Measurements from ENCODE around the gene EDN2. TPM values are rescaled to one million over a fixed set of nuclear protein-coding genes. Genes with fewer than 3 reads are reported as not detected.

EDN2 gene
- total and polyA plus RNA-seq, 2 donors (not counting 1 experiment from before 2014, with no cell fraction given) = not detected

- WGBS (ENCODE audit: insufficient coverage) = 95% methylated on average over 12 of the region's 17 CpGs
- H3K4me3 Mint-ChIP-seq = no peak overlapping the region
Measured at GRCh38 chr1:41494351-41495209, 10.1 kb upstream of the EDN2 start.

More at GRCh38 chr1:41494351-41495209, 10.1 kb upstream of the EDN2 start:
- ChIA-PET POLR2A (no interaction called here), CTCF (no interaction called here)
- H3K4me2 ChIP-seq (replicated peaks; ENCODE audit: low read depth, low read length, poor library complexity, severe bottlenecking) = no peak overlapping the region
- ATAC-seq (ENCODE audit: low read depth) = no peak
- no peak overlapping the region for H3K4me3 ChIP-seq (ENCODE audit: control extremely low read depth in 1 of 5, extremely low read depth in 1 of 5, insufficient read depth in 1 of 5, low read depth in 2 of 5, low read length in 4 of 5)
- peaks cover 0 to 16% (median 4%) of the 10 kb centered on the region in 4 experiments for H3K27me3 ChIP-seq (replicated peaks in 1 of 4; ENCODE audit: control extremely low read depth in 1 of 4, control insufficient read depth in 3 of 4, insufficient read depth in 4 of 4, low read length in 3 of 4)
- no peaks in the 10 kb centered on the region for H3K79me2 ChIP-seq (ENCODE audit: control insufficient read depth, insufficient read depth, low read length)
- no peak for DNase-seq
- H3K27ac ChIP-seq (ENCODE audit: low read length in 2 of 2) = no peak overlapping the region
- H3K36me3 ChIP-seq (replicated peaks in 1 of 2; ENCODE audit: control extremely low read depth in 1 of 2, control insufficient read depth in 1 of 2, extremely low read depth in 1 of 2, insufficient read depth in 2 of 2, low read length in 1 of 2) = no peaks in the 10 kb centered on the region
- H3K4me1 Mint-ChIP-seq = peaks cover 9% of the 10 kb centered on the region
- no peak overlapping the region for H3K27ac Mint-ChIP-seq
- intact Hi-C loops (cut with micrococcal nuclease) = no loop called here
- TF ChIP-seq CTCF (IDR thresholded peaks at IDR 0.05) (no peak), EZH2 (IDR thresholded peaks at IDR 0.05; ENCODE audit: borderline replicate concordance, insufficient read depth, low read depth, low read length, poor library complexity, severe bottlenecking) (no peak)
- H2AFZ ChIP-seq (ENCODE audit: insufficient read depth, low read depth, low read length, poor library complexity, severe bottlenecking) = no peak overlapping the region
- peaks cover 35% of the 10 kb centered on the region for H3K27me3 Mint-ChIP-seq
- no peaks in the 10 kb centered on the region for H3K9me3 Mint-ChIP-seq (ENCODE audit: insufficient read depth)
- no peaks in the 10 kb centered on the region for H3K9me3 ChIP-seq (ENCODE audit: control extremely low read depth in 1 of 3, control insufficient read depth in 2 of 3, insufficient read depth in 1 of 3, low read length in 2 of 3)
- H3K4me1 ChIP-seq (ENCODE audit: control insufficient read depth in 2 of 2, insufficient read depth in 2 of 2, low read length in 2 of 2) = peaks cover 5 to 8% of the 10 kb centered on the region in 2 donors
- no peak overlapping the region for H3K9ac ChIP-seq (ENCODE audit: low read length)
- H4K20me1 ChIP-seq (ENCODE audit: control insufficient read depth, insufficient read depth, low read length, poor library complexity, severe bottlenecking) = no peaks in the 10 kb centered on the region

Data from B cell (primary cell).